ENCODE results near the gene SPHK2.

- TF ChIP-seq CTCF (IDR thresholded peaks at IDR 0.05; ENCODE audit: insufficient read depth, low read length) (no peak), GABPA (IDR thresholded peaks at IDR 0.05; ENCODE audit: low read depth) (no peak), REST (IDR thresholded peaks at IDR 0.05; ENCODE audit: insufficient replicate concordance, low read depth) (no peak), SPI1 (IDR thresholded peaks at IDR 0.05; ENCODE audit: borderline replicate concordance, low read depth) (no peak)
Measured at GRCh38 chr19:48624067-48624594, 4.8 kb downstream of the SPHK2 start.
